KMS-11 (cell line): ENCODE data around the gene RRBP1.

ENCODE experiments used
- H2AFZ ChIP-seq: fragments of 200-600 bp; sonication (generic); 2 replicates; pipeline ENCODE4 v1.6.1; 2016; ENCODE audit warnings: antibody characterized with exemption, mixed run types, low read depth
- H3K27ac ChIP-seq: fragments of 200-600 bp; sonication (generic); 2 replicates; pipeline ENCODE4 v1.6.1; 2016; ENCODE audit warnings: mild to moderate bottlenecking, mixed run types
- H3K27me3 ChIP-seq: fragments of 200-600 bp; sonication (generic); 2 replicates; pipeline ENCODE4 v1.6.1; 2017; ENCODE audit warnings: mild to moderate bottlenecking, low read depth, mixed run types, moderate library complexity; ENCODE audit not compliant: insufficient read depth
- H3K36me3 ChIP-seq: fragments of 200-600 bp; sonication (generic); 2 replicates; pipeline ENCODE4 v1.6.1; 2017; ENCODE audit warnings: mild to moderate bottlenecking, mixed run types; ENCODE audit not compliant: insufficient read depth
- H3K4me1 ChIP-seq: fragments of 200-600 bp; sonication (generic); 2 replicates; pipeline ENCODE4 v1.6.1; 2016; ENCODE audit warnings: mild to moderate bottlenecking, low read depth, mixed run types; ENCODE audit not compliant: poor library complexity, severe bottlenecking
- H3K4me2 ChIP-seq: fragments of 200-600 bp; sonication (generic); 2 replicates; pipeline ENCODE4 v1.7.0; 2016; ENCODE audit warnings: mild to moderate bottlenecking, mixed run types
- H3K4me3 ChIP-seq: fragments of 200-600 bp; sonication (generic); IDR thresholded peaks from 2 replicates; pipeline ENCODE4 v1.6.1; 2017; ENCODE audit warnings: low read depth, low read length, mixed read lengths; ENCODE audit not compliant: insufficient read depth
- H3K79me2 ChIP-seq: fragments of 200-600 bp; sonication (generic); 2 replicates; pipeline ENCODE4 v1.6.1; 2016; ENCODE audit warnings: low read depth, mixed run types; ENCODE audit not compliant: insufficient read depth
- H3K9ac ChIP-seq: fragments of 200-600 bp; sonication (generic); 2 replicates; pipeline ENCODE4 v1.6.1; 2016; ENCODE audit warnings: mild to moderate bottlenecking, mixed run types
- H4K20me1 ChIP-seq: fragments of 200-600 bp; sonication (generic); 2 replicates; pipeline ENCODE4 v1.6.1; 2016; ENCODE audit warnings: mild to moderate bottlenecking, mixed run types; ENCODE audit not compliant: insufficient read depth
- TF ChIP-seq, protein P1 (sequence below): fragments of 200-600 bp; sonication (generic); conservative IDR thresholded peaks from 2 replicates; pipeline ENCODE4 v1.6.1; 2017; ENCODE audit warnings: low read depth, mild to moderate bottlenecking, antibody characterized with exemption, low read length, moderate library complexity, mixed read lengths

Gene RRBP1

DNA sequence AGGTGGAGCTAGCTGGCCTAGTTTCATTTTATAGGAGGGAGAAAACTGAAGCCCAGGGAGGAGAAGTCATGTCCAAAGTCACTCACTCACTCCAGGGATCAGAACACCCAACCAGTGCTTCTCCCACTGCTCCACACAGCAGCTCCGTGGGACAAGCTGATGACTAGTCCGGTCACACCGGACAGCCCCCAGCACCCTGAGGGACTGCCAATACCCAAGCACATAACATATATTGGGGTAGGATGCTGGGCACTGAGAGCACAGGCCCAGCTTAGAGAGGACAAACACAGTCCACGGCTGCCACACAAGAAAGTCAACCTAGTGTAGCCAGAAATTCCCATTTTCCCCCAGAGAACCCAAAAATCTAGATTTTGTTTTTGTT is 5.7 kb downstream of the RRBP1 start:
- no peak overlapping the region for H2AFZ ChIP-seq
- H4K20me1 ChIP-seq: no peaks in the 10 kb centered on the region
- no peak overlapping the region for H3K27ac ChIP-seq
- H3K36me3 ChIP-seq: no peaks in the 10 kb centered on the region
- H3K4me3 ChIP-seq: no peak overlapping the region
- peaks cover 59% of the 10 kb centered on the region for H3K79me2 ChIP-seq
- H3K27me3 ChIP-seq: no peaks in the 10 kb centered on the region
- H3K4me2 ChIP-seq: no peak overlapping the region
- TF ChIP-seq, protein P1, sequence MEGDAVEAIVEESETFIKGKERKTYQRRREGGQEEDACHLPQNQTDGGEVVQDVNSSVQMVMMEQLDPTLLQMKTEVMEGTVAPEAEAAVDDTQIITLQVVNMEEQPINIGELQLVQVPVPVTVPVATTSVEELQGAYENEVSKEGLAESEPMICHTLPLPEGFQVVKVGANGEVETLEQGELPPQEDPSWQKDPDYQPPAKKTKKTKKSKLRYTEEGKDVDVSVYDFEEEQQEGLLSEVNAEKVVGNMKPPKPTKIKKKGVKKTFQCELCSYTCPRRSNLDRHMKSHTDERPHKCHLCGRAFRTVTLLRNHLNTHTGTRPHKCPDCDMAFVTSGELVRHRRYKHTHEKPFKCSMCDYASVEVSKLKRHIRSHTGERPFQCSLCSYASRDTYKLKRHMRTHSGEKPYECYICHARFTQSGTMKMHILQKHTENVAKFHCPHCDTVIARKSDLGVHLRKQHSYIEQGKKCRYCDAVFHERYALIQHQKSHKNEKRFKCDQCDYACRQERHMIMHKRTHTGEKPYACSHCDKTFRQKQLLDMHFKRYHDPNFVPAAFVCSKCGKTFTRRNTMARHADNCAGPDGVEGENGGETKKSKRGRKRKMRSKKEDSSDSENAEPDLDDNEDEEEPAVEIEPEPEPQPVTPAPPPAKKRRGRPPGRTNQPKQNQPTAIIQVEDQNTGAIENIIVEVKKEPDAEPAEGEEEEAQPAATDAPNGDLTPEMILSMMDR: no peak
- peaks cover 21% of the 10 kb centered on the region for H3K4me1 ChIP-seq
- H3K9ac ChIP-seq: no peak overlapping the region

DNA sequence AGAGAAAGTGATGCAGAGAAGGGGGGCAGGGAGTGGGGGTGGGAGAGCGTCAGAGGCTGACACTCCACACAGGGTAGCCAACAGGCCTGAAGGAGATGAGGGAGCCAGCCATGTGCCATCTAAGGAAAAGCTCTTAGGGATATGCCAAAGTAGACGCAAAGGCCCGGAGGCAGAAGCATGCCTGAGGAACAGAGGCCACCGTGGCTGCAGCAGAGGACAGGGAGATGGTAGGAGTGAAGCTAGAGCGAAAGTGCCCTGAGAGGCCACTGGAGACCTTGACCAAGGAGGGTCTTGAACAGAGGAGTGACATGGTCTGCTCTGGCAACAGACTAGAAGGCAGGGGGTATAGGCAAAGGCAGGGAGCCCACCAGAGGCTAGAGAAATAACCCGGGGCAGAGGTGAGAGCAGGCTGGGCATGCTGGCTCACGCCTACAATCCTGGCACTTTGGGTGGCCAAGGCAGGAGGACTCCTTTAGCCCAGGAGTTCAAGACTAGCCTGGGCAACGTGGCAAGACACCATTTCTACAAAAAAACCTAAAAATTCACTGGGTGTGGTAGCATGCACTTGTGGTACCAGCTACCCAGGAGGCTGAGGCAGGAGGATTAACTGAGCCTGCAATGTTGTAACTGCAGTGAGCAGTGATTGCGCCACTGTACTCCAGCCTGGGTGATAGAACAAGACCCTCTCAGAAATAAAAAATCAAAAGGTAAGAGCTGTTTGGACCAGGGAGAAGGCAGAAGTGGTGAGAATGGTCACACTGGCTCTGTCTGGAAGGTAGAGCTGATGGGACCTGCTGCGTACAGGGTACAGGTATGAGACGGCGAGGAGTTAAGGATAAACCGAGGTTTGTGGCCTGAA is 6.3 kb downstream of the RRBP1 start:
- TF ChIP-seq, protein P1: no peak
- no peaks in the 10 kb centered on the region for H4K20me1 ChIP-seq
- H3K27me3 ChIP-seq: no peaks in the 10 kb centered on the region
- H3K9ac ChIP-seq: no peak overlapping the region
- no peak overlapping the region for H2AFZ ChIP-seq
- H3K4me3 ChIP-seq: no peak overlapping the region
- peaks cover 21% of the 10 kb centered on the region for H3K4me1 ChIP-seq
- H3K79me2 ChIP-seq: peaks cover 58% of the 10 kb centered on the region
- H3K4me2 ChIP-seq: no peak overlapping the region
- no peak overlapping the region for H3K27ac ChIP-seq
- no peaks in the 10 kb centered on the region for H3K36me3 ChIP-seq

- H3K4me3 ChIP-seq: no peak overlapping the region
- peaks cover 50% of the 10 kb centered on the region; the same call in 1 of the 2 replicates for H3K79me2 ChIP-seq
- H2AFZ ChIP-seq: no peak overlapping the region
- H3K27ac ChIP-seq: no peak overlapping the region
- no peaks in the 10 kb centered on the region for H3K27me3 ChIP-seq
- H3K9ac ChIP-seq: no peak overlapping the region
- no peak overlapping the region for H3K4me2 ChIP-seq
- TF ChIP-seq, protein P1: no peak
- no peaks in the 10 kb centered on the region for H3K36me3 ChIP-seq
- peaks cover 17% of the 10 kb centered on the region for H3K4me1 ChIP-seq
- H4K20me1 ChIP-seq: no peaks in the 10 kb centered on the region
Observed at GRCh38 chr20:17674722-17675518, 7.1 kb downstream of the RRBP1 start.

GRCh38 chr20:17673084-17673483 is 9.0 kb downstream of the RRBP1 start:
- H3K79me2 ChIP-seq: peaks cover 43% of the 10 kb centered on the region; the same call in 1 of the 2 replicates
- no peaks in the 10 kb centered on the region for H3K27me3 ChIP-seq
- H3K36me3 ChIP-seq: no peaks in the 10 kb centered on the region
- no peak overlapping the region for H3K27ac ChIP-seq
- no peak overlapping the region for H3K4me3 ChIP-seq
- TF ChIP-seq, protein P1: no peak
- H3K4me1 ChIP-seq: no peaks in the 10 kb centered on the region
- H3K4me2 ChIP-seq: no peak overlapping the region
- H3K9ac ChIP-seq: no peak overlapping the region
- no peaks in the 10 kb centered on the region for H4K20me1 ChIP-seq
- no peak overlapping the region for H2AFZ ChIP-seq
